Upper lobe of left lung (tissue), 6 donors: Measurements from ENCODE around the gene DUXB. TPM values are rescaled to one million over a fixed set of nuclear protein-coding genes. Genes with fewer than 3 reads are reported as not detected.
A peak's percentile ranks its signal among the peaks of the same experiment; 100 is the strongest.

Source experiments
- ATAC-seq, 2 donors: fragments of 200-7000 bp; cut with Tn5 transposase; one replicate each; pipeline ENCODE4 v1.9.1; 2022; ENCODE audit warnings: mild to moderate bottlenecking in 2 of 2, moderate library complexity in 2 of 2; ENCODE audit not compliant: low FRiP score in 2 of 2
- DNase-seq, 2 donors: peaks; one replicate each; pipeline ENCODE4 v3.0.0-alpha.2; 2019 to 2020
- H3K27ac ChIP-seq, 4 donors: fragments of 200-600 bp; sonication (generic); one replicate each; pipeline ENCODE4 v1.5.1; 2016 to 2019
- H3K27me3 ChIP-seq, 4 donors: fragments of 200-600 bp; sonication (generic); one replicate each; pipeline ENCODE4 v1.5.1; 2017 to 2019
- H3K36me3 ChIP-seq, 4 donors: fragments of 200-600 bp; sonication (generic); one replicate each; pipeline ENCODE4 v1.5.1; 2016 to 2019
- H3K4me1 ChIP-seq, 4 donors: fragments of 200-600 bp; sonication (generic); one replicate each; pipeline ENCODE4 v1.5.1; 2018 to 2019
- H3K4me3 ChIP-seq, 4 donors: fragments of 200-600 bp; sonication (generic); one replicate each; pipeline ENCODE4 v1.5.1; 2017 to 2019; ENCODE audit warnings: mild to moderate bottlenecking in 2 of 4, moderate library complexity in 1 of 4
- H3K9me3 ChIP-seq, 4 donors: fragments of 200-600 bp; sonication (generic); one replicate each; pipeline ENCODE4 v1.5.1; 2018 to 2019
- CTCF ChIP-seq, 6 experiments: fragments of 450-650 bp in 4 of 6; fragments of 200-600 bp in 2 of 6; sonication (generic) in 2 of 6; IDR thresholded peaks; one replicate each; pipeline ENCODE4 v1.5.1; 2016 to 2019; ENCODE audit warnings: antibody characterized with exemption in 6 of 6
- EP300 ChIP-seq, 4 donors: sonication (generic); formaldehyde crosslinking; IDR thresholded peaks; one replicate each; pipeline ENCODE4 v1.5.1; 2017; ENCODE audit warnings: antibody characterized with exemption in 4 of 4, control low read depth in 2 of 4
- POLR2A ChIP-seq, 4 donors: fragments of 450-650 bp; IDR thresholded peaks; one replicate each; pipeline ENCODE4 v1.5.1; 2016 to 2017; ENCODE audit warnings: antibody characterized with exemption in 4 of 4, mild to moderate bottlenecking in 2 of 4
- POLR2AphosphoS5 ChIP-seq, 2 donors: sonication (generic); formaldehyde crosslinking; IDR thresholded peaks; one replicate each; pipeline ENCODE4 v1.5.1; 2017; ENCODE audit warnings: antibody characterized with exemption in 2 of 2
- WGBS, 2 donors: methylation state at CpG; one replicate each; pipeline ENCODE4 v1.1.5; 2017 to 2018; 5-methylcytosine and 5-hydroxymethylcytosine counted together
- small RNA-seq, 4 donors: library from RNA; depleted of rRNA; stranded (forward); fragments of <200 nt; gene quantifications; one replicate each; pipeline ENCODE3, GENCODE V24; 2016
- total RNA-seq, 6 donors: library from RNA; depleted of rRNA in 4 of 6; stranded (reverse); fragments of >200 nt in 4 of 6; gene quantifications; one replicate each; pipeline versions ENCODE4 v1.1.0 to v1.2.1, GENCODE V29; 2016 to 2021
- donor health status: DM: no; HTN: no; CAD: no; lungs with moderate emphysema.
- donor health status: DM: no; HTN: yes; CAD: no; lungs with severe emphysema.

Gene DUXB
- total RNA-seq, 6 donors from 2014 or later: not detected

- Histone ChIP-seq H3K27me3 (no peaks in the 10 kb centered on the region), H3K9me3 (no peaks in the 10 kb centered on the region), H3K27ac (peak overlapping the region; percentile 97 to 99 (median 98)), H3K4me1 (peaks cover 40 to 57% (median 44%) of the 10 kb centered on the region in 4 donors), H3K4me3 (peak overlapping the region; percentile 84 to 99 (median 92)), H3K36me3 (peaks cover 0 to 33% (median 2%) of the 10 kb centered on the region in 4 donors)
- TF ChIP-seq POLR2A (IDR thresholded peaks at IDR 0.05) (no peak), POLR2AphosphoS5 (IDR thresholded peaks at IDR 0.05) (no peak), CTCF (IDR thresholded peaks at IDR 0.05) (no peak), EP300 (IDR thresholded peaks at IDR 0.05) (no peak)
- DNase-seq: no peak
- ATAC-seq: peak; percentile 21 to 43
- 0% methylated on average over 18 of the region's 18 CpGs for WGBS, 2 donors
These were observed 54.2 kb downstream of the DUXB start for GRCh38 chr16:75647112-75647491.

- H3K9me3 ChIP-seq: no peaks in the 10 kb centered on the region
- H3K4me3 ChIP-seq: no peak overlapping the region
- WGBS, 2 donors: 86 to 93% methylated on average over 7 of the region's 7 CpGs
- DNase-seq: no peak
- TF ChIP-seq EP300 (IDR thresholded peaks at IDR 0.05) (no peak), POLR2A (IDR thresholded peaks at IDR 0.05) (no peak), POLR2AphosphoS5 (IDR thresholded peaks at IDR 0.05) (no peak), CTCF (IDR thresholded peaks at IDR 0.05) (no peak)
- H3K36me3 ChIP-seq: peaks cover 16 to 58% (median 24%) of the 10 kb centered on the region in 4 donors
- peaks cover 19 to 32% (median 21%) of the 10 kb centered on the region in 4 donors for H3K4me1 ChIP-seq
- no peaks in the 10 kb centered on the region for H3K27me3 ChIP-seq
- ATAC-seq: no peak
- no peak overlapping the region for H3K27ac ChIP-seq
These were observed 56.8 kb downstream of the DUXB start for GRCh38 chr16:75644240-75645012.

Small RNA genes within 50 kb of the gene (small RNA-seq; reads per million reads assigned to genes)
- 0 reads per million in 4 donors for gene RN7SL520P

Other genes starting within 250 kb of the DUXB start
- 10 to 100 TPM; 11.5 to 31.6 (median 25.5) TPM for gene TMEM170A, start 236.8 kb downstream of the DUXB start, total RNA-seq
- 10 to 100 TPM in 1 of 6 donors, 1 to 10 TPM in 4, under 1 TPM in 1; 0.11 to 11.6 (median 2.2) TPM for gene CHST6, start 206.0 kb downstream of the DUXB start, total RNA-seq
- 1 to 10 TPM in 1 of 6 donors, under 1 TPM in 2, not detected in 3; 0.11 to 1.7 (median 0.51) TPM for gene CHST5, start 165.4 kb downstream of the DUXB start, total RNA-seq
- gene TMEM231, start 145.2 kb downstream of the DUXB start, total RNA-seq: 10 to 100 TPM in 4 of 6 donors, 1 to 10 TPM in 2; 6.3 to 31.2 (median 11.8) TPM
- gene GABARAPL2, start 135.1 kb downstream of the DUXB start, total RNA-seq: 100 to 1,000 TPM in 2 of 6 donors, 10 to 100 TPM in 4; 14.7 to 103 (median 81.1) TPM
- gene ADAT1, start 78.2 kb downstream of the DUXB start, total RNA-seq: 10 to 100 TPM; 30.6 to 77.5 (median 46.7) TPM
- gene KARS1, start 53.8 kb downstream of the DUXB start, total RNA-seq: 10 to 100 TPM; 59.4 to 94.2 (median 86.3) TPM
- gene TERF2IP, start 53.7 kb downstream of the DUXB start, total RNA-seq: 10 to 100 TPM; 45.1 to 70.0 (median 59.1) TPM
- gene CPHXL2, start 24.5 kb downstream of the DUXB start, total RNA-seq: not detected
- gene CPHXL, start 25.0 kb upstream of the DUXB start, total RNA-seq: not detected